Right lobe of liver (tissue), 6 donors: ENCODE measurements around the gene COL4A5. TPM values are rescaled to one million over a fixed set of nuclear protein-coding genes. Genes with fewer than 3 reads are reported as not detected.

Experiments used
- ATAC-seq, 4 donors: fragments of 200-7000 bp; cut with Tn5 transposase; one replicate each; pipeline ENCODE4 v1.9.1; 2020; ENCODE audit warnings: mild to moderate bottlenecking in 4 of 4, moderate library complexity in 4 of 4
- DNase-seq, 3 donors: peaks; one replicate each; pipeline ENCODE4 v3.0.0-alpha.2; 2020
- H3K27ac ChIP-seq, 3 donors: fragments of 200-600 bp; one replicate each; pipeline ENCODE4 v1.8.0; 2022
- H3K27me3 ChIP-seq, 2 donors: fragments of 200-600 bp; one replicate each; pipeline ENCODE4 v1.8.0; 2022
- H3K36me3 ChIP-seq, 4 donors: fragments of 200-600 bp; sonication (generic) in 1 of 4; one replicate each; pipeline versions ENCODE4 v1.5.1 to v1.8.0; 2017 to 2022; ENCODE audit warnings: control low read depth in 1 of 4
- H3K4me1 ChIP-seq, 4 donors: fragments of 200-600 bp; sonication (generic) in 1 of 4; one replicate each; pipeline versions ENCODE4 v1.5.1 to v1.8.0; 2017 to 2022; ENCODE audit warnings: control low read depth in 1 of 4
- H3K4me3 ChIP-seq, 3 donors: fragments of 200-600 bp; one replicate each; pipeline ENCODE4 v1.8.0; 2022
- H3K9me3 ChIP-seq, 4 donors: fragments of 200-600 bp; sonication (generic) in 1 of 4; one replicate each; pipeline versions ENCODE4 v1.5.1 to v1.8.0; 2017 to 2022; ENCODE audit warnings: control low read depth in 1 of 4
- CTCF ChIP-seq, 4 donors: fragments of 200-600 bp in 3 of 4; fragments of 450-650 bp in 1 of 4; IDR thresholded peaks; one replicate each; pipeline versions ENCODE4 v1.5.1 to v1.8.0; 2016 to 2022; ENCODE audit warnings: antibody characterized with exemption in 4 of 4, mild to moderate bottlenecking in 2 of 4
- POLR2A ChIP-seq: fragments of 450-650 bp; IDR thresholded peaks from one replicate; pipeline ENCODE4 v1.6.1; 2017; ENCODE audit warnings: antibody characterized with exemption, mild to moderate bottlenecking
- WGBS: methylation state at CpG from one replicate; pipeline ENCODE4 v1.1.6; 2018; ENCODE audit warnings: low coverage, low lambda C conversion rate; ENCODE audit not compliant: insufficient coverage; ENCODE audit errors: missing lambda C conversion rate; 5-methylcytosine and 5-hydroxymethylcytosine counted together
- intact Hi-C, 2 donors: fragments of 100-400 bp; cut with DNase I; formaldehyde crosslinking; loops; one replicate each; pipeline versions ENCODE4 v1.11.2 to v1.14.1; 2022
- total RNA-seq, 6 experiments: library from RNA; depleted of rRNA in 2 of 6; stranded (reverse); fragments of >200 nt in 2 of 6; fragmentation: NEBNext Ultra II Directional in 3 of 6; extraction: Animal tissue kit (Norgen Biotek cat#: 25700) in 3 of 6; gene quantifications; one replicate each; pipeline versions ENCODE4 v1.1.0 to v1.2.4, GENCODE V29; 2016 to 2023
- donor health status: DM: no; HTN: yes; CAD: no.
- donor health status: DM: no; HTN: no; CAD: no.
- donor health status: DM: no; HTN: no; CAD: no.
- donor health status: DM: no; HTN: yes; CAD: no.
- donor health status: DM: no; HTN: yes; CAD: no.

The COL4A5 gene
- total RNA-seq, 6 experiments from 2014 or later, result 0.65 to 4.0 (median 1.6) TPM

- 35% methylated on average over 2 of the region's 2 CpGs for WGBS
- ATAC-seq (no peak), DNase-seq (no peak)
- intact Hi-C loops, result no loop called here
- Histone ChIP-seq H3K4me3 (no peak overlapping the region), H3K36me3 (no peaks in the 10 kb centered on the region), H3K27me3 (no peaks in the 10 kb centered on the region), H3K4me1 (no peaks in the 10 kb centered on the region), H3K27ac (no peak overlapping the region), H3K9me3 (no peaks in the 10 kb centered on the region)
- no peak for TF ChIP-seq POLR2A
- TF ChIP-seq CTCF (IDR thresholded peaks at IDR 0.05), result no peak
Measured at GRCh38 chrX:108485960-108486359, 46.3 kb downstream of the COL4A5 start.

- TF ChIP-seq POLR2A (no peak), CTCF (IDR thresholded peaks at IDR 0.05) (no peak)
- 34% methylated on average over 3 of the region's 3 CpGs for WGBS
- ATAC-seq, result no peak
- DNase-seq, result no peak
- Histone ChIP-seq H3K36me3 (no peaks in the 10 kb centered on the region), H3K27ac (no peak overlapping the region), H3K4me1 (no peaks in the 10 kb centered on the region), H3K4me3 (no peak overlapping the region), H3K27me3 (no peaks in the 10 kb centered on the region), H3K9me3 (no peaks in the 10 kb centered on the region)
- intact Hi-C loops, result no loop called here
Measured at GRCh38 chrX:108494406-108495090, 54.9 kb downstream of the COL4A5 start.

- Histone ChIP-seq H3K36me3 (no peaks in the 10 kb centered on the region), H3K9me3 (no peaks in the 10 kb centered on the region), H3K27me3 (peaks cover 0 to 5% of the 10 kb centered on the region in 2 donors), H3K4me1 (no peaks in the 10 kb centered on the region), H3K27ac (no peak overlapping the region), H3K4me3 (no peak overlapping the region)
- no peak for TF ChIP-seq CTCF (IDR thresholded peaks at IDR 0.05)
- TF ChIP-seq POLR2A, result no peak
- 71% methylated on average over 1 of the region's 1 CpG for WGBS
- intact Hi-C loops, result no loop called here
- DNase-seq (no peak), ATAC-seq (no peak)
Measured at GRCh38 chrX:108511721-108512120, 72.1 kb downstream of the COL4A5 start.

- H3K27ac ChIP-seq, result no peak overlapping the region
- no peaks in the 10 kb centered on the region for H3K9me3 ChIP-seq
- no peaks in the 10 kb centered on the region for H3K4me1 ChIP-seq
- intact Hi-C loops, result no loop called here
- H3K27me3 ChIP-seq, result peaks cover 0 to 9% of the 10 kb centered on the region in 2 donors
- ATAC-seq (no peak), DNase-seq (no peak)
- H3K4me3 ChIP-seq, result no peak overlapping the region
- H3K36me3 ChIP-seq, result no peaks in the 10 kb centered on the region
- TF ChIP-seq CTCF (IDR thresholded peaks at IDR 0.05) (no peak), POLR2A (no peak)
- WGBS, result 17% methylated on average over 2 of the region's 2 CpGs
Measured at GRCh38 chrX:108516184-108516583, 76.5 kb downstream of the COL4A5 start.
